ENCODE results near the gene FRY. TPM values are rescaled to one million over a fixed set of nuclear protein-coding genes. Genes with fewer than 3 reads are reported as not detected.
A peak's percentile ranks its signal among the peaks of the same experiment; 100 is the strongest.

FRY gene
- total and polyA plus RNA-seq, 4 experiments from 2014 or later, result 2.3 to 19.2 (median 11.8) TPM

- no peaks in the 10 kb centered on the region for H3K9me3 ChIP-seq (ENCODE audit: control insufficient read depth in 1 of 2, low read length in 2 of 2)
- Mint-ChIP-seq H3K36me3 (peaks cover 18 to 27% of the 10 kb centered on the region in 2 donors), H3K4me1 (no peaks in the 10 kb centered on the region), H3K27me3 (no peaks in the 10 kb centered on the region), H3K9me3 (no peaks in the 10 kb centered on the region), H3K27ac (no peak overlapping the region), H3K4me3 (no peak overlapping the region)
- no peaks in the 10 kb centered on the region for H3K27me3 ChIP-seq (ENCODE audit: insufficient read depth, low read length)
- ChIA-PET CTCF (ENCODE audit: partially characterized antibody) (no interaction called here), POLR2A (ENCODE audit: partially characterized antibody) (no interaction called here)
- no peak for DNase-seq
- no peak overlapping the region for H3K4me3 ChIP-seq (ENCODE audit: low read length in 2 of 2)
- no peaks in the 10 kb centered on the region for H3K4me1 ChIP-seq (ENCODE audit: insufficient read depth, low read length)
- intact Hi-C loops (cut with micrococcal nuclease), result no loop called here
- H3K27ac ChIP-seq (ENCODE audit: low read depth, low read length), result no peak overlapping the region
- H3K36me3 ChIP-seq (ENCODE audit: insufficient read depth, low read length), result no peaks in the 10 kb centered on the region
These were observed 230.0 kb downstream of the FRY start for GRCh38 chr13:32261567-32261966.

- H3K4me3 Mint-ChIP-seq, result no peak overlapping the region
- no peak for DNase-seq
- H3K27me3 Mint-ChIP-seq, result no peaks in the 10 kb centered on the region
- Histone ChIP-seq H3K27me3 (ENCODE audit: insufficient read depth, low read length) (no peaks in the 10 kb centered on the region), H3K4me1 (ENCODE audit: insufficient read depth, low read length) (no peaks in the 10 kb centered on the region), H3K4me3 (ENCODE audit: low read length in 2 of 2) (no peak overlapping the region), H3K9me3 (ENCODE audit: control insufficient read depth in 1 of 2, low read length in 2 of 2) (no peaks in the 10 kb centered on the region), H3K36me3 (ENCODE audit: insufficient read depth, low read length) (no peaks in the 10 kb centered on the region), H3K27ac (ENCODE audit: low read depth, low read length) (no peak overlapping the region)
- H3K36me3 Mint-ChIP-seq, result peaks cover 18 to 27% of the 10 kb centered on the region in 2 donors
- H3K9me3 Mint-ChIP-seq, result no peaks in the 10 kb centered on the region
- POLR2A ChIA-PET (ENCODE audit: partially characterized antibody), result no interaction called here
- H3K4me1 Mint-ChIP-seq, result no peaks in the 10 kb centered on the region
- intact Hi-C loops (cut with micrococcal nuclease), result no loop called here
- H3K27ac Mint-ChIP-seq, result peak overlapping the region in 1 of 7 donors; percentile 4
- CTCF ChIA-PET (ENCODE audit: partially characterized antibody), result no interaction called here
These were observed 230.6 kb downstream of the FRY start for GRCh38 chr13:32262165-32262564.

GRCh38 chr13:32262619-32263018 is 231.0 kb downstream of the FRY start:
- Histone ChIP-seq H3K4me1 (ENCODE audit: insufficient read depth, low read length) (no peaks in the 10 kb centered on the region), H3K27me3 (ENCODE audit: insufficient read depth, low read length) (no peaks in the 10 kb centered on the region), H3K4me3 (ENCODE audit: low read length in 2 of 2) (no peak overlapping the region), H3K27ac (ENCODE audit: low read depth, low read length) (no peak overlapping the region), H3K9me3 (ENCODE audit: control insufficient read depth in 1 of 2, low read length in 2 of 2) (no peaks in the 10 kb centered on the region), H3K36me3 (ENCODE audit: insufficient read depth, low read length) (no peaks in the 10 kb centered on the region)
- Mint-ChIP-seq H3K9me3 (no peaks in the 10 kb centered on the region), H3K4me1 (no peaks in the 10 kb centered on the region), H3K36me3 (peaks cover 18 to 28% of the 10 kb centered on the region in 2 donors), H3K27me3 (no peaks in the 10 kb centered on the region), H3K27ac (no peak overlapping the region), H3K4me3 (no peak overlapping the region)
- DNase-seq, result no peak
- intact Hi-C loops (cut with micrococcal nuclease), result no loop called here
- CTCF ChIA-PET (ENCODE audit: partially characterized antibody), result no interaction called here
- POLR2A ChIA-PET (ENCODE audit: partially characterized antibody), result no interaction called here

- intact Hi-C loops (cut with micrococcal nuclease), result no loop called here
- H3K27me3 Mint-ChIP-seq, result no peaks in the 10 kb centered on the region
- H3K36me3 Mint-ChIP-seq, result peaks cover 25 to 33% of the 10 kb centered on the region in 2 donors
- H3K36me3 ChIP-seq (ENCODE audit: insufficient read depth, low read length), result no peaks in the 10 kb centered on the region
- H3K27ac Mint-ChIP-seq, result peak overlapping the region in 1 of 7 donors; percentile 25
- no peaks in the 10 kb centered on the region for H3K27me3 ChIP-seq (ENCODE audit: insufficient read depth, low read length)
- H3K9me3 Mint-ChIP-seq, result no peaks in the 10 kb centered on the region
- CTCF ChIA-PET (ENCODE audit: partially characterized antibody), result interaction anchor here (0.6 to 1.6 kb wide), 3 partner anchors 9 to 355 kb away, joined by 3 to 4 read pairs (median 4); no protein-coding TSS in a partner anchor
- POLR2A ChIA-PET (ENCODE audit: partially characterized antibody), result no interaction called here
- no peak for DNase-seq
- no peak overlapping the region for H3K4me3 Mint-ChIP-seq
- no peak overlapping the region for H3K27ac ChIP-seq (ENCODE audit: low read depth, low read length)
- H3K4me1 ChIP-seq (ENCODE audit: insufficient read depth, low read length), result no peaks in the 10 kb centered on the region
- H3K4me3 ChIP-seq (ENCODE audit: low read length in 2 of 2), result no peak overlapping the region
- H3K9me3 ChIP-seq (ENCODE audit: control insufficient read depth in 1 of 2, low read length in 2 of 2), result no peaks in the 10 kb centered on the region
- H3K4me1 Mint-ChIP-seq, result peaks cover 0 to 4% (median 0%) of the 10 kb centered on the region in 4 donors
These were observed 232.8 kb downstream of the FRY start for GRCh38 chr13:32264407-32264806.

- H3K36me3 Mint-ChIP-seq, result peaks cover 28 to 36% of the 10 kb centered on the region in 2 donors
- H3K27ac Mint-ChIP-seq, result peak overlapping the region in 1 of 7 donors; percentile 15
- H3K9me3 ChIP-seq (ENCODE audit: control insufficient read depth in 1 of 2, low read length in 2 of 2), result no peaks in the 10 kb centered on the region
- H3K27ac ChIP-seq (ENCODE audit: low read depth, low read length), result no peak overlapping the region
- ChIA-PET POLR2A (ENCODE audit: partially characterized antibody) (no interaction called here), CTCF (ENCODE audit: partially characterized antibody) (no interaction called here)
- intact Hi-C loops (cut with micrococcal nuclease), result no loop called here
- H3K4me3 ChIP-seq (ENCODE audit: low read length in 2 of 2), result no peak overlapping the region
- H3K4me1 Mint-ChIP-seq, result peaks cover 0 to 4% (median 0%) of the 10 kb centered on the region in 4 donors
- H3K9me3 Mint-ChIP-seq, result no peaks in the 10 kb centered on the region
- H3K36me3 ChIP-seq (ENCODE audit: insufficient read depth, low read length), result no peaks in the 10 kb centered on the region
- no peaks in the 10 kb centered on the region for H3K27me3 ChIP-seq (ENCODE audit: insufficient read depth, low read length)
- H3K27me3 Mint-ChIP-seq, result no peaks in the 10 kb centered on the region
- no peak for DNase-seq
- H3K4me3 Mint-ChIP-seq, result no peak overlapping the region
- H3K4me1 ChIP-seq (ENCODE audit: insufficient read depth, low read length), result no peaks in the 10 kb centered on the region
These were observed 234.2 kb downstream of the FRY start for GRCh38 chr13:32265726-32266125.

GRCh38 chr13:32266130-32266529 is 234.6 kb downstream of the FRY start:
- Mint-ChIP-seq H3K27me3 (no peaks in the 10 kb centered on the region), H3K36me3 (peaks cover 28 to 35% of the 10 kb centered on the region in 2 donors), H3K9me3 (no peaks in the 10 kb centered on the region), H3K27ac (peak overlapping the region in 1 of 7 donors; percentile 15), H3K4me3 (no peak overlapping the region), H3K4me1 (peaks cover 0 to 4% (median 0%) of the 10 kb centered on the region in 4 donors)
- intact Hi-C loops (cut with micrococcal nuclease), result no loop called here
- Histone ChIP-seq H3K9me3 (ENCODE audit: control insufficient read depth in 1 of 2, low read length in 2 of 2) (no peaks in the 10 kb centered on the region), H3K4me3 (ENCODE audit: low read length in 2 of 2) (no peak overlapping the region), H3K4me1 (ENCODE audit: insufficient read depth, low read length) (no peaks in the 10 kb centered on the region), H3K36me3 (ENCODE audit: insufficient read depth, low read length) (no peaks in the 10 kb centered on the region), H3K27me3 (ENCODE audit: insufficient read depth, low read length) (no peaks in the 10 kb centered on the region), H3K27ac (ENCODE audit: low read depth, low read length) (no peak overlapping the region)
- POLR2A ChIA-PET (ENCODE audit: partially characterized antibody), result no interaction called here
- CTCF ChIA-PET (ENCODE audit: partially characterized antibody), result no interaction called here
- no peak for DNase-seq

- H3K9me3 Mint-ChIP-seq, result no peaks in the 10 kb centered on the region
- peaks cover 0 to 4% (median 0%) of the 10 kb centered on the region in 4 donors for H3K4me1 Mint-ChIP-seq
- CTCF ChIA-PET (ENCODE audit: partially characterized antibody), result interaction anchor here (0.7 to 4.0 kb wide), 11 partner anchors 9 to 313 kb away, joined by 3 to 14 read pairs (median 5); partner anchors contain the start of genes BRCA2 and ZAR1L
- Histone ChIP-seq H3K27me3 (ENCODE audit: insufficient read depth, low read length) (no peaks in the 10 kb centered on the region), H3K4me1 (ENCODE audit: insufficient read depth, low read length) (no peaks in the 10 kb centered on the region), H3K27ac (ENCODE audit: low read depth, low read length) (no peak overlapping the region), H3K4me3 (ENCODE audit: low read length in 2 of 2) (no peak overlapping the region), H3K36me3 (ENCODE audit: insufficient read depth, low read length) (no peaks in the 10 kb centered on the region), H3K9me3 (ENCODE audit: control insufficient read depth in 1 of 2, low read length in 2 of 2) (no peaks in the 10 kb centered on the region)
- H3K27ac Mint-ChIP-seq, result peak overlapping the region in 1 of 7 donors; percentile 61
- DNase-seq, result peak; percentile 26 to 41 (median 40)
- H3K27me3 Mint-ChIP-seq, result no peaks in the 10 kb centered on the region
- POLR2A ChIA-PET (ENCODE audit: partially characterized antibody), result interaction anchor here (0.8 kb wide), 1 partner anchor 47 kb away, joined by 3 read pairs; the partner anchor contains the start of genes BRCA2 and ZAR1L
- H3K4me3 Mint-ChIP-seq, result peak overlapping the region in 1 of 8 donors; percentile 55
- peaks cover 30 to 31% of the 10 kb centered on the region in 2 donors for H3K36me3 Mint-ChIP-seq
- intact Hi-C loops (cut with micrococcal nuclease), result loop anchor here (1.0 kb wide), 2 partner anchors 42 to 175 kb away; no protein-coding TSS in a partner anchor
These were observed 236.4 kb downstream of the FRY start for GRCh38 chr13:32267836-32268439.

Data from CD4-positive, alpha-beta memory T cell (primary cell).